Stimulated activated CD8-positive, alpha-beta memory T cell treated with anti-CD3 and anti-CD28 coated beads, Interleukin-7, amount 100 ng/mL, for 4 hours (primary cell): ENCODE data around the gene PALD1.
"Not testable (repeated sequence)": the region's sequence is repeated elsewhere in the genome, so short reads cannot be mapped to it uniquely, and the experiment has no call there.

Source experiments
- DNase-seq, 2 donors: peaks; one replicate each; pipeline ENCODE4 v3.0.0-alpha.2; 2020; ENCODE audit warnings: low read depth in 2 of 2

The PALD1 gene

GRCh38 chr10:70481831-70482530 lies 3.4 kb downstream of the PALD1 start:
- no peak for DNase-seq

DNA sequence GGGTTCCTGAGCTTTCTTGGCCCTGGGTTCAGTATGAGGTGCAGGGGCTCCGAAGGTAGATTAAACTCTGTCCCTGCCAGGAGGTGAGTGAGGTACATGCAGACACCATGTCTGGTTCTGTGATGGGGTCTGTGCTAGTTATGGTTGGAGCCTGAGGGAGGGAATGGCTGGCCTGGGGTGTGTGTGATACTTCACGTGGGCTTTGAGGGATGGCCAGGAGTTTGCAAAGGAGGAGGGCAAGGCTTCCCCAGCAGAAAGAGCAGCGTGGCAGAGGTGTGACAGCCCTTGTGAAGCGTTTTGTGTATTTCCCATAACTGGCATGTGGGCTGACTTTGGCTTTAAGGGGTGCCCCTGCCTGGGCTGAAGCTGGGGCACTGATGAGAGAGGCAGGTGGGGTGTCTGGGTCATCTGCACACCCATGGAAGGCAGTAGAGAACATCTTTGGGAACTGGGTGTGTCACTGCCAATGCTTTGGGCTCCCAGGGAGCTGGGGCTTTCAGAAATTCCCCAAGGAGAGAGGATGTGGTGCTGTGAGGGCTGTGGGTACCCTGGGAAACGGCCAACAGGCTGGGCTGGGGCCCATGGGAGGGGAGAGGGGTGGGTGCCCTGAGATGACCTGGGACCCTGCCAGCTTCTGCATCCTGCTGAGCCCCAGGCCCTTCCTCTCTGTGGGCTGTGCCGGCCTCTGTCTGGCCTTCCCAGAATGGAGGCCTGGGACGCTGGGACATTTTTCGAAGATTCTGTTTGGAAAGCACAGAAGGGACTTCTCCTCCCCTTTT lies 4.6 kb downstream of the PALD1 start:
- no peak for DNase-seq

- DNase-seq: not testable (repeated sequence)
Observed at GRCh38 chr10:70483872-70484271, 5.3 kb downstream of the PALD1 start.

DNA sequence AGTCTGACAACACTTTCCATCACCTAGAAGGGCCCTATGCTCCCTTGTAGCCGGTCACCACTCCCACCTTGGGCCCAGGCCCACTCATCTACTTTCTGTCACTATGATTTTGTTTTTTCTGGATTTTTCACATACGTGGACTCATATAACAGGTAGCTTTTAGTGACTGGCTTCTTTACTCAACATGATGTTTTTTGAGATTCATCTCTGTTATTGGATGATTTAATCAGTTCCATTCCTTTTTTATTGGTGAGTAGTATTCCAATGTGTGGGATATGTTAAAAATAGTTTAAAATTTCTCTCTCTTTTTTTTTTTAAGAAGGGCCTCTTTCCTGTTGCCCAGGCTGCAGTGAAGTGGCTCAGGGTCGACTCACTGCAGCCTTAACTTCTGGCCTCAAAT lies 9.3 kb downstream of the PALD1 start:
- DNase-seq: no peak

DNA sequence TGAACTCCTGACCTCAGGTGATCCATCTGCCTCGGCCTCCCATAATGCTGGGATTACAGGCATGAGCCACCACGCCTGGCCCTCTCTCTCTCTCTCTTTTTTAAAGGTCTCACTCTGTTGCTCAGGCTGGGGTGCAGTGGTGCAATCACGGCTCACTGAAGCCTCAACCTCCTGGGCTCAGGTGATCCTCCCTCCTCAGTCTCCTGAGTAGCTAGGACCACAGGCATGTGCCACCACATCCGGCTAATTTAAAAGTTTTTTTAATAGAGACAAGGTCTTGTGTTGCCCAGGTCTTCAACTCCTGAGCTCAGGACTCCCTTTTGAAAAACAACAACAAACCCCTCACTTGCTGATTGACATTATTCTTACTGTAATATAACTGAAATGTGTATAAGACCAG lies 11.6 kb downstream of the PALD1 start:
- DNase-seq: no peak

- no peak for DNase-seq
Observed at GRCh38 chr10:70491614-70492013, 13.0 kb downstream of the PALD1 start.

DNA sequence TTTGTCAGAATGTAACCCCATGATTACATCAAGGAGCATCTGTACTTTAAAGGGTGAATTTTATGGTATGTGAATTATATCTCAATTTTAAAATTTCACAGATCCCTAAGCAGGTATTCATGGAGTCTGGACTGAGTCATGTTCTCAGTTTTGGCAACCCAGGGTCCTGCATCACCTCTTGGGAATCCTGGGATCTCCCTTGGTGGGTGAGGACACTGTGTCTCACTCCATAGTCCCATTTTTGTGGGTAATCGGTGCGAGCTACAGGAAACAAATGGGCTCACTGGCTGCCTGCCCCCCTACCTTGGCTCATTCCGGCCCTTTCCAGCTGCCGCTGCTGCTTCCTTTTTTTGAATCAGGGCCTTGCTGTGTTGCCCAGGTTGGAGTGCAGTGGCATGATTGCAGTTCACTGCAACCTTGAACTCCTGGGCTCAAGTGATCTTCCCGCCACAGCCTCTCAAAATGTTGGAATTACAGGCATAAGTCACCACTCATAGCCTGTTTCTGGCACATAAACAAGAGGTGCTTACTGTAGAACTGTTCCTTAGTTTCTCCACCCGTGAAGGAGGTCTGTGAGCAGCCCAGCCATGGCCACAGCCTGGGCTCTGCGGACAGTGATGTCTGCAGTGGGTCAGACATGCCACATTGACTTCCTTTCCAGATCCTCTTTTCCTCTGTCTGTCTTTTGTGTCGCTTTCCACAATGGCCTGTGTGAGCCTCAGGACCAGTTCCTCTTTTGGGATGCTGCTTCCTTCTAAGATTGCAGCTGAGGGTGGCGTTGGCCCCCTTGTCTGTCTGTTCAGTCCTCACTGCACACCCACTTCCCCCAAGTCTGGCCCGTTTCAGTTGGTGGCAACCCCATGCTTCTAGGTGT lies 14.5 kb downstream of the PALD1 start:
- DNase-seq: no peak

DNA sequence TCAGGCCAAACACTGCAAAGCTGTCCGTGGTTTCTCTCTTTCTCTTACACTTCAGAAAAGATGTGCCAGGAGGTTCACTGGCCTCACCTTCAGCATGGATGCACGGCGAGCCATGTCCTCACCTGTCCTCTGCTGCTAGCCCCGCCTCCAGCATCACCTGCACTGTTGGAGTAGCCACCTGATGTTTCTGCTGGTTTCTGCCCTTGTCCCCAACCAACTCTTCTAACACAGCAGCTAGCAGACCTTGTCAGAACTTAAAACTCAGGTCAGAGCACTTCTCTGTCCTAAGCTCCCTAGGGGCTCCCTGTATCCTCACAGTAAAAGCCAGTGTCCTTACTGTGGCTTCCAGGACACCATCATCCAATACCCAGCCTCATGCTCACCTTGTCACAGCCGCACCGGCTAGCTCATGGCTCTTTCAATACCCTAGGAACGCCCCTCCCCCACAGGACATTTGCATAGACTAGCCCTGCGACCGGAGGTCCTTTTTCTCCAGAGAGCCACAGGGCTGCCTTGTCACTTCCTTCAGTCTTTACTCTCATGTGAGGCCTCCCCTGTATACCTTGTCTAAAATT lies 15.2 kb downstream of the PALD1 start:
- DNase-seq: no peak

- DNase-seq: no peak
Observed at GRCh38 chr10:70494536-70494935, 16.0 kb downstream of the PALD1 start.

GRCh38 chr10:70494966-70495365 lies 16.4 kb downstream of the PALD1 start:
- DNase-seq: no peak

DNA sequence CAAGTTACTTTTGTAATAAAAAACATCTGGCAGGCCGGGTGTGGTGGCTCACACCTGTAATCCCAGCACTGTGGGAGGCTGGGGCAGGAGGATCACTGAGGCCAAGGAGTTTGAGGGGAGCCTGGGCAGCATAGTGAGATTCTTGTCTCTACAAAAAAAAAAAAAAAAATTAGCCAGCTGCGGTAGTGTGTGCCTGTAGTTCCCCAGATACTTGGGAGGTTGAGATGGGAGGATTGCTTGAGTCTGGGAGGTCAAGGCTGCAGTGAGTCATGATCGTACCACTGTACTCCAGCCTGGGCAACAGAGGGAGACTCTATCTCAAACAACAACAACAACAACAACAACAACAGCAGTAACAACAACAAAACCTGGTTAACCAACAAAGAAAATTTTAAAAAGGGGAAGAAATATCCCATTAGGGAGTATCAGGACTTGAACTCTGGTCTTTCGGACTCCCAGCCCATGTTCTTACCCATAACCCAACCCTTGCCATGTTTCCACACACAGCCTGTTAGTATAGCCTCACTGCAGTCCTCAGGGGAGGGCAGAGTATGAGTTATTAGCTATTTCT lies 17.2 kb downstream of the PALD1 start:
- DNase-seq: no peak

- DNase-seq: no peak
Observed at GRCh38 chr10:70496341-70497119, 18.0 kb downstream of the PALD1 start.

DNA sequence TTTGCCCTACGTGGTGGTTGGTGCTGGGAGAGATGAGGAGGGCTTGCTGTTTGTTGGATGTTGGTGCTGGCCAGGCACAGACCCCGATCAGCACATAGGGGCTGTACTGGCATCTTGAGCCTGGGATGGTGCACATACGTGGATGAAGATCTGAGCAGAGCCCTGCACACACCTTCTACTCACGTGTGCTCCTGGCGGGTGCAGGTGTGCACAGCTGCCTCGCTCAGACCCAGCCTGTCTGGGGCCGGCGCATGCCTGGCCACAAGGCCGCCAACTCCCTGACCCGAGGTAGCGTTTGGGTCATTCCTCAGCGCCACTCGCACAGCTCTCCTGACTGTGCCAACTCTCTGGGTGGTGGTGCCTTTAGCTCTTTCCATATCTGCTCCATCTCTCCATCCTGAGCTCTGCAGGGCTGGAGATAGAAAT lies 18.6 kb downstream of the PALD1 start:
- DNase-seq: no peak

DNA sequence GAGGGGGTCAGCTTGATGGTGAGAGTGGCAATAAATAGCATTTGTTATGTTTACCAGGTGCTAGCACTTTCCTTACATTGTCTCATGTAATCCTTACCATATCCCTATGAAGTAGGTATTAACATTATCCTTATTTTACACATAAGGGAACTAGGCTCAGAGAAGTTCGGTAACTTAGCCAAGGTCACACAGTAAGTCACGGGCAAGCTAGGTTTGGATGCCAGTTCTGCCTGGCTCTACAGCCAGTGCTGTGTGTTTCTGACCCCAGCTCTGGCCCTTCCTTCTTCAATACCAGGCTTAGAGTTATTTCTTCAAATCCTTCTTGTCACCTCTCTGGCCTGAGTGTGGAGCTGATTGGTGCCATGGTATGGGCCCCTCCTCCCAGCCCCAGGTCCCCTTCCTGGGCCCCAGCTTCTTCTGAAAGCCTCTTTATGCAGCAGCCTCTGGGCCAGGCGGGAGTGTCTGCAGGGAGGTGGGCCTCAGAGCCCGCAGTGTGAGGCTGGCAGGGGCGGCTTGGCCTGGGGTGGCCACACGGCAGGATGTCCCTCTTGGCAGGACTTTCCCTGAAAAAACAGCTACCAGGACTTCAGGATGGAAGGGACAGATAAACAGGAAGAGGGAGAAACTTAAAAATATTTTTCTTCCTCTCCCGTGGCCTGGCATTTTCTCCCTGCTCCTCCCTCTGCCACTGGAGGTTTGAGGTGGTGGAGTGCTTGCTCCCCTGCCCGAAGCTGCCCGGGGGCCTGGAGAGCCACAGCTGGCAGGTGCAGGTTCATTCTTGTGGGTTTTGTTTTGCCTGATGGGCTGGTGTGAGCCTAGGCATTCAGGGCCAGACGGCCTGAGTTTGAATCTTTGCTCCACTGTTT lies 20.6 kb downstream of the PALD1 start:
- no peak for DNase-seq

- no peak for DNase-seq
Observed at GRCh38 chr10:70499836-70500167, 21.2 kb downstream of the PALD1 start.

- no peak for DNase-seq
Observed at GRCh38 chr10:70500368-70500767, 21.8 kb downstream of the PALD1 start.

GRCh38 chr10:70500812-70501301 lies 22.3 kb downstream of the PALD1 start:
- no peak for DNase-seq

DNA sequence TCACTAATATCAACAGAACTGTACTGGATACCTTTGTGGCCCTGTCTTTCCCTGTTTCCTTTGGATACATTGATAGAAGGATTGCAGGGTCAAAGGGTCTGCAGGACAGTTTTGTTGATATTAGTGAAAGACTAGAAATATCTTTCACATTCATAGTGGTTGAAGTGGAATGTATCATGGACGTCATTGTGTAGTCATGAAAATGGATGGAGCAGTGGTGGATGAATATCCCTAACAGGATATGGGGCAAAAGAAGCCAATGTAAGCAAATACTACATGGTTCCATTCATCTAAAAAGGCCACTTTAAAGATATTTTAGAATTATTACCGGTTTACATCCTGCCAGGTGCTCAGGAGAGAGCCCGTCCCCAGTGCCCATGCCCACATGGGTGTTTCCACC lies 23.8 kb downstream of the PALD1 start:
- DNase-seq: no peak

- DNase-seq: no peak
Observed at GRCh38 chr10:70503776-70504175, 25.2 kb downstream of the PALD1 start.
